HCT116 (cell line): Measurements from ENCODE around the gene SLC2A14.
"Not testable (repeated sequence)": the region's sequence is repeated elsewhere in the genome, so short reads cannot be mapped to it uniquely, and the experiment has no call there.

ENCODE experiments used
- CEBPB ChIP-seq: IDR thresholded peaks from 2 replicates; pipeline ENCODE4 v1.6.1; 2012; ENCODE audit warnings: low read depth
- EZH2phosphoT487 ChIP-seq: fragments of 200-600 bp; IDR thresholded peaks from 2 replicates; pipeline ENCODE4 v1.6.1; 2018; ENCODE audit warnings: antibody characterized with exemption, borderline replicate concordance
- JUND ChIP-seq: IDR thresholded peaks from 2 replicates; pipeline ENCODE4 v1.6.1; 2012
- POLR2A ChIP-seq: IDR thresholded peaks from 2 replicates; pipeline ENCODE4 v1.7.0; 2011; ENCODE audit warnings: borderline replicate concordance; ENCODE audit not compliant: insufficient read depth, insufficient read length; ENCODE audit errors: extremely low read depth
- POLR2AphosphoS5 ChIP-seq: IDR thresholded peaks from 2 replicates; pipeline ENCODE4 v1.6.1; 2011; ENCODE audit warnings: mild to moderate bottlenecking, low read depth, low read length, moderate library complexity
- RAD21 ChIP-seq: IDR thresholded peaks from 2 replicates; pipeline ENCODE4 v1.6.1; 2012; ENCODE audit warnings: low read depth, mild to moderate bottlenecking
- SIN3A ChIP-seq: IDR thresholded peaks from 2 replicates; pipeline ENCODE4 v1.6.1; 2012; ENCODE audit warnings: low read depth
- SRF ChIP-seq: IDR thresholded peaks from 2 replicates; pipeline ENCODE4 v1.6.1; 2012; ENCODE audit warnings: low read depth
- ZNF274 ChIP-seq: fragments of 200-500 bp; sonication (Bioruptor generic); IDR thresholded peaks from 2 replicates; pipeline ENCODE4 v1.6.1; 2014; ENCODE audit warnings: mild to moderate bottlenecking, low read depth, low read length, inconsistent platforms
- TF ChIP-seq, protein P1 (sequence below), 3 experiments: fragments of 200-600 bp in 1 of 3; sonication (generic) in 1 of 3; IDR thresholded peaks in 2 of 3; conservative IDR thresholded peaks in 1 of 3; 2 replicates each; pipeline ENCODE4 v1.5.1; 2012 to 2017; ENCODE audit warnings: low read depth in 2 of 3, low read length in 2 of 3, antibody characterized with exemption in 1 of 3, borderline replicate concordance in 1 of 3, control low read depth in 1 of 3, mild to moderate bottlenecking in 1 of 3, mixed read lengths in 1 of 3, mixed run types in 1 of 3, moderate library complexity in 1 of 3; ENCODE audit not compliant: insufficient read depth in 1 of 3
- TF ChIP-seq, protein P2 (sequence below): IDR thresholded peaks from 2 replicates; pipeline ENCODE4 v1.6.1; 2011; ENCODE audit warnings: mild to moderate bottlenecking, low read length, moderate library complexity; ENCODE audit not compliant: insufficient replicate concordance; ENCODE audit errors: extremely low read depth
- TF ChIP-seq, protein P3 (sequence below): IDR thresholded peaks from 2 replicates; pipeline ENCODE4 v1.6.1; 2012
- TF ChIP-seq, protein P4 (sequence below): IDR thresholded peaks from 2 replicates; pipeline ENCODE4 v1.6.1; 2012

DNA sequence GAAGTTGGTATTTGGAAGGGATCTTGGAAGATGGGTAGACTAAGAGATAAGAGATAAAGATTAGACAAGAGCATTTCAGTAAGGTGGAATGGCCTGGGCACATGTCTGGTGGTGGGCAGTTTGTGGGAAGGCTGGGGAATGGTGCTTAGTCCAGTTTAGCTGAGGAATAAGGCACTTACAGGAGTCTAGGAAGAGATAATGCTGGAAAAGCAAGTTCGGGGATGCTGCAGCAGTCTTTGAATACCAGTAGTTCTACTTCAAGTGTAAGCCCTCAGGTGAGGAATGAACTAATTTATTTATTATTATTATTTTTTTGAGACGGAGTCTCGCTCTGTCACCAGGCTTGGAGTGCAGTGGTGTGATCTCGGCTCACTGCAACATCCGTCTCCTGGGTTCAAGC, 22.6 kb downstream of the SLC2A14 start:
- TF ChIP-seq, protein P1, sequence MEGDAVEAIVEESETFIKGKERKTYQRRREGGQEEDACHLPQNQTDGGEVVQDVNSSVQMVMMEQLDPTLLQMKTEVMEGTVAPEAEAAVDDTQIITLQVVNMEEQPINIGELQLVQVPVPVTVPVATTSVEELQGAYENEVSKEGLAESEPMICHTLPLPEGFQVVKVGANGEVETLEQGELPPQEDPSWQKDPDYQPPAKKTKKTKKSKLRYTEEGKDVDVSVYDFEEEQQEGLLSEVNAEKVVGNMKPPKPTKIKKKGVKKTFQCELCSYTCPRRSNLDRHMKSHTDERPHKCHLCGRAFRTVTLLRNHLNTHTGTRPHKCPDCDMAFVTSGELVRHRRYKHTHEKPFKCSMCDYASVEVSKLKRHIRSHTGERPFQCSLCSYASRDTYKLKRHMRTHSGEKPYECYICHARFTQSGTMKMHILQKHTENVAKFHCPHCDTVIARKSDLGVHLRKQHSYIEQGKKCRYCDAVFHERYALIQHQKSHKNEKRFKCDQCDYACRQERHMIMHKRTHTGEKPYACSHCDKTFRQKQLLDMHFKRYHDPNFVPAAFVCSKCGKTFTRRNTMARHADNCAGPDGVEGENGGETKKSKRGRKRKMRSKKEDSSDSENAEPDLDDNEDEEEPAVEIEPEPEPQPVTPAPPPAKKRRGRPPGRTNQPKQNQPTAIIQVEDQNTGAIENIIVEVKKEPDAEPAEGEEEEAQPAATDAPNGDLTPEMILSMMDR (IDR thresholded peaks at IDR 0.05 in 2 of 3, conservative IDR thresholded peaks at IDR 0.05 in 1 of 3; ENCODE audit: borderline replicate concordance in 1 of 3, insufficient read depth in 1 of 3, low read depth in 2 of 3, low read length in 2 of 3): not testable (repeated sequence)
- TF ChIP-seq EZH2phosphoT487, JUND, POLR2A, SRF, RAD21, SIN3A, POLR2AphosphoS5, CEBPB, ZNF274: not testable (repeated sequence)
- TF ChIP-seq, protein P2, sequence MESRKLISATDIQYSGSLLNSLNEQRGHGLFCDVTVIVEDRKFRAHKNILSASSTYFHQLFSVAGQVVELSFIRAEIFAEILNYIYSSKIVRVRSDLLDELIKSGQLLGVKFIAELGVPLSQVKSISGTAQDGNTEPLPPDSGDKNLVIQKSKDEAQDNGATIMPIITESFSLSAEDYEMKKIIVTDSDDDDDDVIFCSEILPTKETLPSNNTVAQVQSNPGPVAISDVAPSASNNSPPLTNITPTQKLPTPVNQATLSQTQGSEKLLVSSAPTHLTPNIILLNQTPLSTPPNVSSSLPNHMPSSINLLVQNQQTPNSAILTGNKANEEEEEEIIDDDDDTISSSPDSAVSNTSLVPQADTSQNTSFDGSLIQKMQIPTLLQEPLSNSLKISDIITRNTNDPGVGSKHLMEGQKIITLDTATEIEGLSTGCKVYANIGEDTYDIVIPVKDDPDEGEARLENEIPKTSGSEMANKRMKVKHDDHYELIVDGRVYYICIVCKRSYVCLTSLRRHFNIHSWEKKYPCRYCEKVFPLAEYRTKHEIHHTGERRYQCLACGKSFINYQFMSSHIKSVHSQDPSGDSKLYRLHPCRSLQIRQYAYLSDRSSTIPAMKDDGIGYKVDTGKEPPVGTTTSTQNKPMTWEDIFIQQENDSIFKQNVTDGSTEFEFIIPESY: not testable (repeated sequence)
- TF ChIP-seq, protein P3, sequence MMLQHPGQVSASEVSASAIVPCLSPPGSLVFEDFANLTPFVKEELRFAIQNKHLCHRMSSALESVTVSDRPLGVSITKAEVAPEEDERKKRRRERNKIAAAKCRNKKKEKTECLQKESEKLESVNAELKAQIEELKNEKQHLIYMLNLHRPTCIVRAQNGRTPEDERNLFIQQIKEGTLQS: not testable (repeated sequence)
- TF ChIP-seq, protein P4, sequence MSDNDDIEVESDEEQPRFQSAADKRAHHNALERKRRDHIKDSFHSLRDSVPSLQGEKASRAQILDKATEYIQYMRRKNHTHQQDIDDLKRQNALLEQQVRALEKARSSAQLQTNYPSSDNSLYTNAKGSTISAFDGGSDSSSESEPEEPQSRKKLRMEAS: not testable (repeated sequence)
